ENCODE measurements around the gene TXNRD2.

TXNRD2 gene

DNA sequence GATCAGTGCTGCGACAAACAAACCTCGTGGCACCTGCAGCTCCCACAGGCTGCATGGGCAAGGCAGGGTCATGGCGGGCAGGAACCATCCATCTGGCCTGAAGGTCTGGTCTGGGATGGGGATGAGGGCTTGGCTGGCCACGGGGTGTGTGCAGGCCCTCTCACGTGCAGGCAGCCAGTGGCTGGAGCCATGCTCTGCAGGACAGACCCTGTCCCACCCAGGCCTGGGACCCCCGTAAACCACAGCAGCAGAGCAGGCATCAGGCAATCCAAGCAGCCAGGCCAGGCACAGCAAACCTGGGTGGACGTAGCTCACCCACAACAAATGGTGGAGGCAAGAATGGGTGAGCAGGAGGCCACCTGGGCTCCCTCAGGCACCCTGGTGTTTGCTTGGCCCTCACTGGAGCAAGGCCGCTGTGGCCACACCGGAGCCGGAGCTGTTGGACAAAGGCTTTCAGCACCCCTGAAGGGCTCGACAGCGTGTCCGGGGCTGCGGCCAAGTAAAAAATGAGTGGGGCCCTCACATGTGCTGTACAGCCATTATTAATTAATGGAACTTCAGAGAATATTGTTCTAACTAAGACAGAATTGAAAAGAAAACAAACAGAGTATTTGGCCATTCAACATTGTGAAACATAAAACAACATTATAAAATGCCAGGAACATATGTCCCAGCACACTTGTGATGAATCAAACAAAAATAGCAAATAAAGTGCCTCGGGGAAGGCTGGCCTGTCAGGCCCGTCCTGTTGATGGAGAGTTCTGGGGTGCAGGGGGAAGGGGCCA is 63.0 kb downstream of the TXNRD2 start:
- in situ Hi-C loops (cut with HindIII; ENCODE audit: low pct_unique_long_range_greater_than_20kb, low sequenced_read_pairs) = no loop called here
- no peak for DNase-seq (ENCODE audit: low read depth in 1 of 2, low spot score in 1 of 2)
- no peak for TF ChIP-seq JUND (IDR thresholded peaks at IDR 0.05; ENCODE audit: low read depth)

DNA sequence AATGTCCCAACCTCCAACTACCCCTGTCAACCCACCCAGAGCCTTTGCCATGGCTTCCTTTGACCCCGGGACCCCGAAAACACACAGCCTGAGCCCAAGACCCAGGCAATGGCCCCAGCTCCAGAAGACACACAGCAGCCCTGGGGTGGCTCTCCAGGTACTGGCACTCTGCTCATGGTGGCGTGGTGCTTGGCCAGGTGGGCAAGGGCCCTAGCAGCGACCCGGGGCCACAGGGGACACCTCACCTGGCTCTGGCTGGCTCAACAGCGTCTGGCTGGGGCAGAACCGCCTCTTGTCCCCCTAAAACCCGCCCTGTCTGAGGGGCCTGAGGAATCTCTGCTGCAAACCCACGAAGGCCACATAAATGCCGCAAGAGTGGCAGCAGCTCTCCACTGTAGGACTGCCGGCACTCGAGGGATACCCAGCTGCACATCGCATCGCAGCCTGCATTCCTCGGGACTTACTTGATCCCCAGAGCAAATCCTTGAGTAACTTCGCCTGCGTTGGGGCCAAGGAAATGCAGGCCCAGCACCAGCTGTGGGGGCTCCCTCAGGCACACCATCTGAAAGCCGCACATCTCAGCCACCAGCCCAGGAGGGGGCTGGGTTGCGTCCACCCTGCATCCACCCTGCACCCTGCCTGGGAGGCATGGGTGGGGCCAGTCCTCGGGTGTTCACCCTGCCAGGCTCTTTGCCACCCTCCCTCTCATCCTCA is 63.8 kb downstream of the TXNRD2 start:
- no peak for TF ChIP-seq JUND (IDR thresholded peaks at IDR 0.05; ENCODE audit: low read depth)
- in situ Hi-C loops (cut with HindIII; ENCODE audit: low pct_unique_long_range_greater_than_20kb, low sequenced_read_pairs) = no loop called here
- no peak for DNase-seq (ENCODE audit: low read depth in 1 of 2, low spot score in 1 of 2)

DNA sequence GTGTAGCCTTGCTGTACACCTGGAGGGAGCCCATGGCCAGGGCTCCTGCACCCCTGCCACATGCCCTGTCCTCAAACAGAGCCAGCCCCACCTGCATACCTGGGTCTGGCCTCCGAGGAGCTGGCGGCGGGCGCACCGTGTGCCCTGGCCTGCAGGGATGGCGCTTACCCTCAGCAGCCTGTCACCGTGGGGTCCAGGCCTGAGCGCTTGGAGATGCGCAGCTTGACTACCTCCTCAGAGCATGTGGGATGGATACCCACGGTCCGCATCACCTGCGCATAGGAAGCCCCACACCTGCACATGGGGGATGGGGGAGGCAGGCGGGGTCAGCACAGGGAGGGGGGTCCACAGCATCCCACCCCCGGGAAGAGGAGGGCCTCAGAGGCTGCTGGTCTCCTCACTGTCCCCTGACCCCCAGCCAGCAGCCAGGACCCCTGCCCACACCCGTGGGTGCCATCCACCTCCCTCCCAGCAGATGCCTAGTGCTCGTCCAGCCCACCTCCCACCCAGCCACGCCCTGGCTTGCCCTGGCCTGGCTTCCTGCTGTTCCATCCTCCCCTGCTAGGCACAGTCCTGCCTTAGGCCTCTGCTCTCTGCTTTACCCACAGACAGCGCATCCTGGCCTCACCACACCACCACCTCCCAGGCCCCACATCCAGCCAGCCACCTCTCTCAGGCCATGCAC is 64.5 kb downstream of the TXNRD2 start:
- in situ Hi-C loops (cut with HindIII; ENCODE audit: low pct_unique_long_range_greater_than_20kb, low sequenced_read_pairs) = no loop called here
- no peak for DNase-seq (ENCODE audit: low read depth in 1 of 2, low spot score in 1 of 2)
- TF ChIP-seq JUND (IDR thresholded peaks at IDR 0.05; ENCODE audit: low read depth) = no peak

DNA sequence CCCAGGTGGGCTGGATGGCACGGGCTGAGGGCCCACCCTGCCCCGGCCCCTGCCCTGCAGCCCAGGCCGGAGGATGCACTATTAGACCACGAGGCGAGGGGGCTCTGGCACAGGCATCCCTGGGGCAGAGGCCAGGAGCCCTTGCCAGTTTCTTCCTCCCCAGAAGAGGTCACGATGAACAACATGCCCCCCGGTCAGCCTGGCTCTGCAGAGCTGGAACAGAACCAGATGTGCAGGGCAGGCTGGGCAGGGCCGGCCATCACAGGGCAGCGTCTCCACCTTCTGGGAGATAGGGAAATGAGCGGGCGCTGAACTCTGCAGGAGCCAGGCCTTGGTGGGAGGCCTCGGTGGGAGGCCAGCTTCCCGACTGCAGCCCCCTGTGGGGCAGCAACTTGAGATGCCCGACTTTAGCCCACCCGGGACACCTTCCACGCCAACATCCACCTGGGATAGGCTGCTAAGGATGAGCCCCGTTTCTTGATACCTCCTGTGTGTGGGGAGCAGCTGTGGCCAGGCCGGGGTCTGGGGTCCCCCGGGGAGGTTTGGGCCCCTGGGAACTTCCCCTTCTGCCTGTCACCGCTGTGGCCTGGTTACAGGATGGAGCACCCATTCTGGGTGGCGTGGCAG is 65.2 kb downstream of the TXNRD2 start:
- no peak for DNase-seq (ENCODE audit: low read depth in 1 of 2, low spot score in 1 of 2)
- in situ Hi-C loops (cut with HindIII; ENCODE audit: low pct_unique_long_range_greater_than_20kb, low sequenced_read_pairs) = no loop called here
- no peak for TF ChIP-seq JUND (IDR thresholded peaks at IDR 0.05; ENCODE audit: low read depth)

DNA sequence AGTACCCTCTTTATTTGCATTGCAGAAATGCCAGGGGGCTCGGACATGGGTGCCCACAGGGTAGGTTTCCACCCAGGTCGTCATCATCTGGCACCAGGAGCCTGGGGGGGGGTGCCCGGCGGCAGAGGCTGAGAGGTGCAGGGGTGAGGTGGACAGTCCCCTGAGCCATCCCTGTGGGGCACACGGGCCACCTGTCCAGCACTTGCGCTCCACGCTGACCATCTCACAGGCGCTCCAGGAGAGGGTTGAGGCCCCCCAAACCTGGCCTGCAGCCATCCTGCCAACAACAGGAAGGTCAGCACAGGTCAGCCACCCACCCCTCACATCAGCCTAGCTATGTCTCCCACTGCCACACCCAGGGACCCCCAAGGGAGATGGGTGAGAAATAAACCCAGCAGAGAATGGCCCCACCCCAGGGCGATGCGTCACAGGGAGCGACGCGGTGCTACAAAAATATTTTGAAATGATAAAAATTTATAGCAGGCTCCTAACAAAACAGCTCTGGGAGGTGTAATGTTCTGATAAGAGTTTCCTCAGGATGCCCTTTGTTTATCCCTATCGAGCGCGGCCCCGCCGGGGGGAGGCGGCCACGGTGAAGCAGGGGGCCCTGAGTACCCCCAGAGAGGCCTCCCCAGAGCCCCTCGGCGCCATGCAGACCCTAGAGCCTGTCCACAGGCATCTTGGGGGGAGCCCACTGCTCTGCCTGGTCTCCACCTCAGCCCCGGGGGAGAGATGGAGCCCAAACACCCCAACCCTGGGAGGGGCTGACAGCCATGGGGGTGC is 65.9 kb downstream of the TXNRD2 start:
- in situ Hi-C loops (cut with HindIII; ENCODE audit: low pct_unique_long_range_greater_than_20kb, low sequenced_read_pairs) = no loop called here
- DNase-seq (ENCODE audit: low read depth in 1 of 2, low spot score in 1 of 2) = no peak
- TF ChIP-seq JUND (IDR thresholded peaks at IDR 0.05; ENCODE audit: low read depth) = no peak

DNA sequence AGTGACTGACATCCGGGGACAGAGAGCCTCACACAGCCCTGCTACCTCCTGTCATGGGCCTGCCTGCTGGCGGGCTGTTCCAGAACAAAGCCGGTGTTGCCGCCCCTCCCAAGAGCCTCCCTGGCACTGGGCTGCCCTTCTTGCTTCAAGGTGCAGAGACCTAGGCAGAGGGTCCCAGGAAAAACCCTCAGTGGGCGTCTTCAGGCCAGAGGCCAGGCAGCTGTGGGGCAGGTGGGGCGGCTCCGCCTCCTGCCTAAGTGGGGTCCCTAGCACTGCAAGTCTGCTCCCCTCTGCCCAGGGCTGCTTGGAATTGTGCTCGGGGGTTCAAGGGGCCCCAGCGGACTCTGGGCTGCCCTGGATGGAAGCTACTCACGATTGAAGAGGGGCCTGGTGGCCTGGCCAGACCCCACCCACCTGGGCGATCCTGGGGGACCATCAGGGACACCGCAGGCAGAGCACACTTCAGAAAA is 66.5 kb downstream of the TXNRD2 start:
- no peak for DNase-seq (ENCODE audit: low read depth in 1 of 2, low spot score in 1 of 2)
- TF ChIP-seq JUND (IDR thresholded peaks at IDR 0.05; ENCODE audit: low read depth) = no peak
- in situ Hi-C loops (cut with HindIII; ENCODE audit: low pct_unique_long_range_greater_than_20kb, low sequenced_read_pairs) = no loop called here

- in situ Hi-C loops (cut with HindIII; ENCODE audit: low pct_unique_long_range_greater_than_20kb, low sequenced_read_pairs) = no loop called here
- DNase-seq (ENCODE audit: low read depth in 1 of 2, low spot score in 1 of 2) = no peak
- no peak for TF ChIP-seq JUND (IDR thresholded peaks at IDR 0.05; ENCODE audit: low read depth)
These were observed 67.1 kb downstream of the TXNRD2 start for GRCh38 chr22:19874307-19875060.

- DNase-seq (ENCODE audit: low read depth in 1 of 2, low spot score in 1 of 2) = no peak
- no peak for TF ChIP-seq JUND (IDR thresholded peaks at IDR 0.05; ENCODE audit: low read depth)
- in situ Hi-C loops (cut with HindIII; ENCODE audit: low pct_unique_long_range_greater_than_20kb, low sequenced_read_pairs) = no loop called here
These were observed 67.7 kb downstream of the TXNRD2 start for GRCh38 chr22:19873960-19874306.

GRCh38 chr22:19873138-19873959 is 68.3 kb downstream of the TXNRD2 start:
- no peak for DNase-seq (ENCODE audit: low read depth in 1 of 2, low spot score in 1 of 2)
- in situ Hi-C loops (cut with HindIII; ENCODE audit: low pct_unique_long_range_greater_than_20kb, low sequenced_read_pairs) = no loop called here
- TF ChIP-seq JUND (IDR thresholded peaks at IDR 0.05; ENCODE audit: low read depth) = no peak

DNA sequence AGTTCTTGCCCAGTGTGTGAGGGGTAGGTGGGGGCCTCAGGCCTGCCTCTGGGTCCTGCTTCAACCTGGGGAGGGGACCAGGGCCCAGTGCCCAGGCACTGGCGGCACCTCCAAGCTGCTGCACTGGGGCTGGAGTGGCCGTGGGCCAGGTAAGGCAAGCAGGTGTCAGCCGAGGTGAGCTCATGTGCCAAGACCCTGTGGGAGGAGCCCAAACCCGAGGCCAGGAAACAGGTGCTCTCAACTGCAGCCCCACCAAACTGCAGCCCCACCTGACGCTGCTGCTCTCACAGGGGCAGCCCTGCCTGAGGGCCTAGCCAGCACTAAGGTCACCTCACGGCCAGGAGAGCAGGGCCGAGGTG is 68.9 kb downstream of the TXNRD2 start:
- DNase-seq (ENCODE audit: low read depth in 1 of 2, low spot score in 1 of 2) = no peak
- in situ Hi-C loops (cut with HindIII; ENCODE audit: low pct_unique_long_range_greater_than_20kb, low sequenced_read_pairs) = no loop called here
- no peak for TF ChIP-seq JUND (IDR thresholded peaks at IDR 0.05; ENCODE audit: low read depth)
